ENCODE measurements around the gene NKD2.
"Not testable (repeated sequence)": the region's sequence is repeated elsewhere in the genome, so short reads cannot be mapped to it uniquely, and the experiment has no call there.

Gene NKD2

GRCh38 chr5:1059884-1060263 is 51.3 kb downstream of the NKD2 start:
- no peak for DNase-seq

GRCh38 chr5:1060535-1060981 is 52.0 kb downstream of the NKD2 start:
- no peak for DNase-seq

GRCh38 chr5:1061292-1061691 is 52.7 kb downstream of the NKD2 start:
- not testable (repeated sequence) for DNase-seq

- DNase-seq, result no peak
These were observed 53.3 kb downstream of the NKD2 start for GRCh38 chr5:1061916-1062315.

- DNase-seq, result no peak
These were observed 54.4 kb downstream of the NKD2 start for GRCh38 chr5:1062761-1063568.

GRCh38 chr5:1063661-1064382 is 55.2 kb downstream of the NKD2 start:
- no peak for DNase-seq

GRCh38 chr5:1064383-1065142 is 56.0 kb downstream of the NKD2 start:
- no peak for DNase-seq

GRCh38 chr5:1065143-1065750 is 56.6 kb downstream of the NKD2 start:
- no peak for DNase-seq

- no peak for DNase-seq
These were observed 57.5 kb downstream of the NKD2 start for GRCh38 chr5:1065891-1066650.

GRCh38 chr5:1066676-1067075 is 58.1 kb downstream of the NKD2 start:
- no peak for DNase-seq

GRCh38 chr5:1067141-1068121 is 58.8 kb downstream of the NKD2 start:
- no peak for DNase-seq

GRCh38 chr5:1068204-1068894 is 59.7 kb downstream of the NKD2 start:
- DNase-seq, result no peak

GRCh38 chr5:1068895-1069719 is 60.5 kb downstream of the NKD2 start:
- DNase-seq, result no peak

- no peak for DNase-seq
These were observed 61.1 kb downstream of the NKD2 start for GRCh38 chr5:1069720-1070088.

- no peak for DNase-seq
These were observed 64.9 kb downstream of the NKD2 start for GRCh38 chr5:1073239-1074102.

GRCh38 chr5:1074226-1074625 is 65.6 kb downstream of the NKD2 start:
- no peak for DNase-seq

- DNase-seq, result no peak
These were observed 66.4 kb downstream of the NKD2 start for GRCh38 chr5:1074816-1075554.

- DNase-seq, result no peak
These were observed 66.9 kb downstream of the NKD2 start for GRCh38 chr5:1075555-1075881.
